GM18519 (cell line): ENCODE data around the gene RPL34.

Experiments used
- ATAC-seq: cut with Tn5 transposase; IDR thresholded peaks from one replicate; pipeline ENCODE4 v1.9.1; 2021; ENCODE audit warnings: mild to moderate bottlenecking, moderate library complexity; ENCODE audit not compliant: unreplicated experiment, low FRiP score

RPL34 gene

DNA sequence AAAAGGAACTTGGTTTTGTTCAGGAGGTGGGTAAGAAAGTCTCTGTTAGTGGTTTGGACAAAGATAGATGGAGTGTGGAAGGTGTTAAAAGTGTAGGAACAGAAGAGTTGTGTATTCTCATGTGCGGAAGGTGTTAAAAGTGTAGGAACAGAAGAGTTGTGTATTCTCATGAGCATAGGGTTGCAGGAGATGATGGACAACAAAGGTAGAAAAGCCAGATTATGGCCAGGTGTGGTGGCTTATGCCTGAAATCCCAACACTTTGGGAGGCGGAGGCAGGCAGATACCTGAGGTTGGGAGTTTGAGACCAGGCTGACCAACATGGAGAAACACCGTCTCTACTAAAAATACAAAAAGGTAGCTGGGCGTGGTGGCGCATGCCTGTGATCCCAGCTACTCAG is 2.5 kb downstream of the RPL34 start:
- no peak for ATAC-seq

DNA sequence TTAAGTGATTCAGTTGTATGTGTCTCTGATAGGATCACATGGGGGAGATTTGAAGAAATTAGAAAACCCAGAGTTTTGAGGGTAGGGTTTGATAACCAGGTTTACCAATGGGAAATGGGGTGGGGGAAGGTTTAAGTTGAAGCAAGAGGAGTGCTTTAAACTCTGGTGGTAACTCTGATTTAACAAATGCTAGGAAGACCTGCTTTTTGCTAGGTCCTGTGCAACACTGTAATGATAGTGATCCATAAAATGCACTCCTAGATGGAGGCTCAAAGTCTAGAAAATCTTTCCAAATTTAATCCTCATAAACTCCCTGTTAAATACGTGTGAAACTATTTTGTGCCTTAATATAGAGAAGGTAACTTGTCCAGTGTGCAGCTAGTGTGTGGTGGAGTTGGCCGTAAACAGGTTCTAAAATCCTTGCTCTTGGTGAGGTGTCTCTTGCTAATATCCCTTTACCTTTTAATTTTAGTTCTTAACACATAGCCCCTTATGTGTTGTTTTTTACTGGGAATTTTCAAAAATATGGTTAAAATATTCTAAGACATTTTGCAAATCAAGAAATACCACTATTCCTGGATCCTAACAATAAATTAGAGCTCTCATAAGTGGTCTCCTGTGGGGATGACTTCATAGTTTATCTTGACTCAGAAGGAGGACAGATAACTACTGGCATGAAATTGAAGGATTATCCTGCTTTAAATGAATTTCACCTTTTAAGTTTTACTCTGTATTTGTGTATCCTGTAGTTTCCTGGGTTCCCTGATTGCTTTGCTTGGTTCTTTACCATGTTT is 4.1 kb downstream of the RPL34 start:
- ATAC-seq: no peak

DNA sequence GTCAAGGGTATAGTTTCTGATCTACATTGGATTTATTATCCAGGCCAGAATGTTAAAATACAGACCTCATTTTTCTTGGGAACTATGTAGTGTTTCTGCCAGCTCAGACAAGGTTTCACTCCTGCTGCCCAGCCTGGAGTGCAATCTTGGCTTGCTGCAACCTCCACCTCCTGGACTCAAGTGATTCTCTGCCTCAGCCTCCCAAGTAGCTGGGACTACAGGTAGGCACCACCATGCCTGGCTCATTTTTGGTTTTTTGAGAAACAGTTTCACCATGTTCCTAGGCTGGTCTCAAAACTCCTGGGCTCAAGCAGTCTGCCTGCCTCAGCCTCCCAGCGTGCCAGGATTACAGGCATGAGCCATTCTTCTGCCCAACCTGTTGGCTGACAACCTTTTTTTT is 5.7 kb downstream of the RPL34 start:
- no peak for ATAC-seq

DNA sequence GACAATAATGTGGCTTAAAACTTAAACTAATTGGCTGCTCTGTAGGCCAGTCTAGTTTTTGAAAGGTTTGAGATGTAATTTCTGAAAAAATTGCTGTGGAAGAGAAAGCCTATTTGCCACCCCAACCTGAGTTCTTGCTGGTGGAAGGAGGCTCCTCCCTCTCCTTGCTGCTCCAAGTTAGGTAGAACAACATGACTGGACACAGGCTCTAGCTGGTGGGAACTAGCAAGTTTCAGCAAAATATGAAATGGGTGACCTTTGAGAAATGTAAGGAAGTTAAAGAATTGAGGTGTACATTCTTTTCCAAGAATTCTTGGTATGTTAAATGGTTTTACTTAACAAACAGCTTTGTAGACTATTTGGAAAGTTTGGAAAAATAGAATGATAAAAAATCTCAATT is 8.0 kb downstream of the RPL34 start:
- no peak for ATAC-seq

DNA sequence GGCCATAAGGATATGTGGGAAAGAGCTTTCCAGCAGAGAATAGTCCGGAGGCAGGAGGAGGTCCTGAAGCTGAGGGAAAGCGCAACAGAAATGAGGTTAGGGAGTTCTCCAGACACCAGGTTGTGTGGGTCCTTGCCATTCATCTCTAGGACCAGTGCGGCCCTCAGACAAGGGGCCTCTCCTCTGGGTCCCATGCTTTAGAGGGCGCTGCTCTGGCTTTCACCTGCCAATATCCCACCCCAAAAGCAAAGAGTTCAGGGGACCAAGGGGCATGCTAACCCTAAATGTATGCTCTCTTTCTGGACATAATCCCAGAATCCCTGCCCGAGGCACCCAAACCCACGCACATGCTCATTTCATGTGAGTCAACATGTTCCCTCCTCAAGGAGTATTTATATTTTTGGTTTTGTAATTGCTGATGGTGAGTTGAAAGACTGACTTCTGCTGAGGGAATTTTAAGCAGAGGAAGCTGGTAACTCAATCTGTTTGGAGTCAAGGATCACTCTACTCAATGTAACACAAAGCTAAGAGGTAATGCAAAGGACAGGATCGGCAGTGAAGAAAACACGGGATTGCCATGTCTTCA is 14.8 kb downstream of the RPL34 start:
- ATAC-seq: no peak

DNA sequence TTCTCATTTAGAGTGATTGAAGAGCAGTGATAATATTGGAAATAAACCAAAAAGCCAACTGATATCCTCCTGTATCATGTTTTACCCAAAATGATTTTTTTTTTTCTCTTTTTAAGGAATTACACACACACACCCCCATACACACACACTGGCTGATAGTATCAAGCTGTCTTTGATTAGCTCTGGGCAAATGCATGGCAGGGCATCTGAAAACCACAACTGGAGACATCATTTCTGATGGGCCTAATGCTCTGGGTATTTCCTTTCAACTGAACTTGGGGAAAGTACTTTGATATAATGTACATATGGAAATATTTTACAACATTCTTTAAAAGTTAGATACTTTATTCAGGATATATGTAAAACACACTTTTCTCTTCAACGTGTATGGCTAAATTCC is 15.9 kb downstream of the RPL34 start:
- ATAC-seq: no peak

DNA sequence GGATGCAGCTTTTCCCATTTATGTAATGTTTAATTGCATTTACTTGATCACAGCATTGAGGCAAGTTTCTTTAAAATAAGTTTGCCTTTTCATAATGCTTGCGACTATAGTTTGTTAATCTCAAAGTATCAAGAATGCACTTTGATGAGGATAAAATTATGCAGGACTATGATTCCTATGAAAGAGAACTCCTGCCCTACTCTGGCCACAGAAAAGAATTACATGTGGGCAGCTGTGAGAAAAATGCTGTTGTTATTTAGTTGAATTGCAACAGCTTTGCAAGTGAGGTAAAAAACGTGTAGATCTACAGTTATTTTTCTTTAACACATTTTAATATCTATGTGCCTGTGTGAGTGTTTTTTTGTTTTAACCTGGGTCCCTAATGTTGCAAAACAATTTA is 17.5 kb downstream of the RPL34 start:
- no peak for ATAC-seq

DNA sequence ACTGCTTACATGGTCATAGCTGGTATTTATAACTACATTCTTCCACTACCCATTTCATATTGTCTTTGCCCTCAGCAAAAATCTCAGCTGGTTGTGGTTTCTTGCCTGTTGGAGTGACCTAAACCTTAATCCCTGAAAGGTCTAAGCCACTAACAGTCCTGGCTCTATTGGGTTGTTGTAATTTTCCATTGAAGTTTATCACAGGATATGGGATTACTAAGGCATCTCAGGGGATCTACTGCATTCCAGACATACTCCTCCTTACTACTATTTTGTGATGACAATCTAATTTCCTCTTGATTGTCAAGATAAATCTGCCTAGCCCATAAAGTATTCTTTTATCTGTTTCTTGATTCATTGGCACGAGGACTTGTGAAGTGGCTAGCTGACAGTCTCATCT is 23.9 kb downstream of the RPL34 start:
- ATAC-seq: no peak

DNA sequence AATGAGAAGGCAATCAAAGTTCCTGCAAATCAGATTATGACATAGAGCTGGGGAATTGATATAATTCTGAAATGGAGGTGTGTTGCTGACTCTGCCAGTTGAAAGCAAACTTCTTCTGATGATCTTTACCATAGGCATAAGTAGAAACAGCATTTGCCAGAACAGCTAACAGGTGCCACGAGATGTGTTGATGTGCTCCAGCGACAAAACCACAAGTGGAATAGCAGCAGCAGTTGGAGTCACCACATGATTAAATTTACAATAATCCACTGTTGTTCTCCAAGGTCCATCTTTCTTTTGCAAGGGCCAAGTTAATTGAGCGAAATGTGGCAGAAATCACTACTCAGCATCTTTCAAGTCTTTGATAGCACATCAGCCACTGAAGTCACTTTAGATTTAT is 26.3 kb downstream of the RPL34 start:
- ATAC-seq: no peak

DNA sequence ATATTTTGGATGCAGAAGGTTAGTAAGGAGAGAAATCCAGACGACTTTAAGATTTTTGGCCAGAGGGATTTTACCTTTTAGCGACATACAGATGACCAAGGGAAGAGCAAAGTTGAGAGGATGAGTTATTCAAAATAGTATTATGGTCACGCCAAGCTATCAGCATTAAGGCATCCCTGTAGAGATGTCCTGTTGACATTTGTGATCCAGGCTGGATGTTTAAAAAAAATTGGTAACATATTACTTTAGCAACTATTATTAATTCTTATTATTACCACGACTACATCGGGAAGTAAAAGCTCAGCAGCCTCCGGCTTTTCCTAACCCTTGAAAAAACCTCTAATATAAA is 29.5 kb downstream of the RPL34 start:
- ATAC-seq: peak; percentile 13

DNA sequence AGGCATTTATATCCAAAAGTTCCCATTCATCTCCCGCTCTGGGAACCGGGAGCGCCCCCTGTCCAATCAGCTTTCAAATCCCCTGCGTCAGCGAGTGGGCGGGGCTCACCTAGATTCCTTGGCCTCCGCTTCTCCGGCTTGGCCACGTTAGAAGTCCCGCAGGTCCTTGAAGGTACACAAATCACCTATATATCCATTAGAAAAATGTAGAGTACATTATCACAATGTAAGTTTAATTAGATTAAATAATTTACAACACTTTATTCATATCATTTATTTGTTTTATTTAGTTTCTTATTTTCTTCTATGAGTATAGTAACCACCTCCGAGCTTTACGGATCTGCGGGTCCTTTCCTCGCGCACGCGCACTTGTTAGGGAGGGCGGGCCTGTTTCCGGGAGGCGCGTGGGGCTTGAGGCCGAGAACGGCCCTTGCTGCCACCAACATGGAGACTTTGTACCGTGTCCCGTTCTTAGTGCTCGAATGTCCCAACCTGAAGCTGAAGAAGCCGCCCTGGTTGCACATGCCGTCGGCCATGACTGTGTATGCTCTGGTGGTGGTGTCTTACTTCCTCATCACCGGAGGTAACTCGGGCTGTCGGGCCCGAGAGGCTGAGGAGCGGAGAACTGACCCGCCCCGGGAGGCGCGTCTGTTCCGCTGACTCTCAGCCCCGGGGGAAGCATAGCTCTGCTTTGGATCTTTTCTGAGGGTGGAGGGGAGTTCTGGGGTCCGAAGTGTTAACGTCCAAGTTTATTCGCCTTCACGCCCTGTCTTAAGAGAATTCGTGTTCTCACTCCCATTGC is 30.0 kb downstream of the RPL34 start, which contains the start of gene OSTC:
Gene OSTC, plus strand, starts transcription at position 388 of the 802 bp plus-strand sequence. Its CDS starts 57 bp downstream, at position 445.
- ATAC-seq: peak; percentile 79

DNA sequence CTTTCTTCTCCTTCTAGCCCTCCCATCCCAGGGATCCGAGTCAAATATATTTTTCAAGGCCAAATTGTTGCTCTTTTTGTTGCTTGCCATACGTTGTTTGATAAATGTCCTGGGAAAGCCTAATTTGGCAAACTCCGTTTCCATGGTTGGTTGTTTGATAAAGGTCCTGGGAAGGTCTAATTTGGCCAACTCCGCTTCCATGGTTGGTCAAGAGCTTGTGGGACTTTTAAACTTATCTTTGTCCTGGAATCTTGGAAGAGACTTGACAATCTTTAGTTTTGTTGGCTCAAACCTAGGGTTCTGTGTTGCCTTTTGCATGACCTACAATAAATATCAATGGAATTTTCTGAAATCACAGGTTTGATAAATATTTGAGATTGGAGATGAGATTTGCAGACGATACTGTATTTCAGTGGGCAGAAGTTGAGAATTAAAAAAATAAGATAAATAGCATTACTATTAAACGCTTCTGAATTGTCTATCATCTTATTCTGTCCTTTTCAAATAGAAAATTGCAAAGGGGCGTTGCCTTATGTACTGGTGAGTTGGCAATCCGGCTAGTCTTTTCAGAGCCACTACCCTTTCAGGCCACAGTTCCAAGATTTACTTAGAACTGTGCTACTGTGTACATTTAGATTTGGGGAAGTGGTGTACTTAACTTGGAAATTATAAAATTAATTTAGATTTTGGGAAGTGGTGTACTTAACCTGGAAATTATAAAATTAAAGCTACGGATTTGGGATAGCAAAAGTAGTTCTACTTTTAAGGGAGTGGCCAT is 30.8 kb downstream of the RPL34 start:
- no peak for ATAC-seq

DNA sequence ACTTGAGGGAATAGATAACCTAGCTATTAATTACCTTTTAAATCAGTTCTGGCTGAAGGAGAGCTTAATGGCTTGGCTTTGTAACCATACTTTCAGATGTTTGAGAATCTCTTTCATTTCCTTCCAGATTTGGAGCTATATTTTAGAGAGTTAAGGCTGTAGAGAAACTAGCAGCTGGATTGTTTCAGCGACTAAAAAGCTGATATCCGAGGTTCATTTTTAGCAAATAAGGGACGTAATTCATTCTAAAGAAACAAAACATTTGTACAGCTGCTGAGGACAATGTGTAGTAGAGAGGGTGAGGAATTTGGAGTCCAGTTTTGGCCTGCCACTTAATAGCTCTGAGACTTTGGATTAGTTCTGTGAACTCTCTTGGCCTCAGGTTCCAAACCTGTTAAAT is 42.3 kb downstream of the RPL34 start:
- ATAC-seq: no peak

DNA sequence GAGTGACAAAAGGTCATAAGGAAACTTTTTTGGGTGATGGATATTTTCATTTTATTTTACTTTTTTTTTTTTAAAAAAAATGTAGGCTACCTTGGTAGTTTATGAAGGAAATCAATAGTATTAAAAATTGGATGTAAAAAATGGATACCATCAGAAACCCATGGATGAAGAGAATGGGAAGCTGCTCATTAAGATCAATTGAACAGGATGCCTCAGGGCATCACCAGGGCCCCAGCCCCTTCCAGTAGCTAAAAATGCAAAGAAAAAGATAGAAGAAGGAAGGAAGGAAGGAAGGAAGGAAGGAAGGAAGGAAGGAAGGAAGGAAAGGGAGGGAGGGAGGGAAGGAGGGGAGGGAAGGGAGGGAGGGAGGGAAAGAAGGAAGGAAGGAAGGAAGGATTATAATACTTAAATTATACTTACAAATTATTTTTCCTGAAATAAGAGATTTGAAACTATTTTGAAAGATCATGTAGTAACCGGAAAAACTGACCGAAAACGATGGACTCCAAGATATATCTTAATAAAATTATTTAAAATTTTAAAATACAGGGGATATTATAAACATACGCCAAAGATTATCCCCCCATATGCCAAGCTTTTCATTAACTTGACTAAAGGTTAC is 54.1 kb downstream of the RPL34 start:
- ATAC-seq: no peak
